Stimulated activated CD8-positive, alpha-beta memory T cell treated with anti-CD3 and anti-CD28 coated beads, Interleukin-7, amount 100 ng/mL, for 24 hours (primary cell): ENCODE measurements around the gene C19orf47.

ENCODE experiments used
- DNase-seq: peaks from one replicate; pipeline ENCODE4 v3.0.0-alpha.2; 2020; ENCODE audit warnings: low read depth

Gene C19orf47

GRCh38 chr19:40314656-40315055 is 33.5 kb downstream of the C19orf47 start:
- no peak for DNase-seq

DNA sequence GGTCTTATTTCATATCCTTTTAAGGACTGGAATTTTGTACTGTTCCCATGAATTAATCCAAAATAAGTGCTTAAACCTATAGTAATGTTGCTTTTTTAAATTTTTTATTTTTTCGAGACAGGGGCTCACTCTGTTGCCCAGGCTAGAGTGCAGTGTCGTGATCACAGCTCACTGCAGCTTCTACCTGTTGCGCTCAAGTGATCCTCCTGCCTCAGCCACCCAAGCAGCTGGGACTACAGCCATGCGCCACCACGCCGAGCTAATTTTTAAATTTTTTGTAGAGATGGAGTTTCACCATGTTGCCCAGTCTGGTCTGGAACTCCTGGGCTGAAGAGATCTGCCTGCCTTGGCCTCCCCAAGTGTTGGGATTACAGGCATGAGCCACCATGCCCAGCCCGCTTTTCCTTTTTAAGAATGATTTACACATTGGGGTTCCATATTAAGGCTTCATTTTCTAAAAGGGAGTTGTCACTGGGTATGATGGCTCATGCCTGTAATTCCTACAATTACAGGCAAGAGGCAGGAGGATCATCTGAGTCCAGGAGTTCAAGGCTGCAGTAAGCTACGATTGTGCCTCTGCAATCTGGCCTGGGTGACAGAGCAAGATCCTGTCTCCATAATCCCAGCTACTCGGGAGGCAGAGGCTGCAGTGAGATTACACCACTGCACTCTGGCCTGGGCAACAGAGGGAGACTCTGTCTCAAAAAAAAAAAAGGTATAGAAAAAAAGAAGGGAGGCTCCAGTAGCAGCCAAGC is 34.8 kb downstream of the C19orf47 start:
- DNase-seq = no peak

DNA sequence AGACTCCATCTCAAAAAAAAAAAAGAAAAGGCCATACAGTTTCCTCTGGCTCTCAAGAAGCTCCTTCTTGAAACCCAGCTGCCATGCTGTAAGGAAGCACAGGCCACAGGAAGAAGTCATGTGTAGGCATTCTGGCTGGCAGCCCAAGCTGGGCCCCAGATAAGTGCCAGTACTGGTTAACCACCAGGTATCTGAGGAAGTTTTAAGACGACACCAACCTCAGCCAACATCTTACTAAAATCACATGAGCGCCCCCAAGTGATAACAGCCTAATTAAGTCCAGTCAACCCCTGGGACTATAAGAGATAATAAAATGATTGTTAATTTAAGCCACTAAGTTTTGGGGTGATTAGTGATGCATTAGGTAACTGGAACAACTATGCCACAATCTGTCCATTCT is 35.7 kb downstream of the C19orf47 start:
- DNase-seq = no peak

- DNase-seq = no peak
Measured at GRCh38 chr19:40309666-40310065, 38.5 kb downstream of the C19orf47 start.

DNA sequence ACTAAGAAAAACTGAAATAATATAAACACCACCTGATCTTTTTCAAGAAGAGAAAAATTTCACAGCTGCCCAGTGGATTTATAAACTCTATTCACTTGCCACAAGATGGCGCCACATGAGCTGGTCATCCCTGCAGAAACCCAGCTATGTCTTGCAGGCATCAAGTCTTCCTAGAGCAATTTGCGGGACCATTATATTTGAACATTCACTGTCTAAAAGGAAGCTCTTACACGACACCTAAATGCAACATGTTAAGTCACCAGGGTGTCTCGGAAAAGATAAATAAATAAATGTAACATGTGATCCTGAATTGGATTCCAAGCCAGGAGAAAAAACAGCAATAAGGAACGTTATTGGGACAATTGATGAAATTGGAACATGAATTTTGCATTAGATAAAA is 42.8 kb downstream of the C19orf47 start:
- DNase-seq = peak; percentile 31

DNA sequence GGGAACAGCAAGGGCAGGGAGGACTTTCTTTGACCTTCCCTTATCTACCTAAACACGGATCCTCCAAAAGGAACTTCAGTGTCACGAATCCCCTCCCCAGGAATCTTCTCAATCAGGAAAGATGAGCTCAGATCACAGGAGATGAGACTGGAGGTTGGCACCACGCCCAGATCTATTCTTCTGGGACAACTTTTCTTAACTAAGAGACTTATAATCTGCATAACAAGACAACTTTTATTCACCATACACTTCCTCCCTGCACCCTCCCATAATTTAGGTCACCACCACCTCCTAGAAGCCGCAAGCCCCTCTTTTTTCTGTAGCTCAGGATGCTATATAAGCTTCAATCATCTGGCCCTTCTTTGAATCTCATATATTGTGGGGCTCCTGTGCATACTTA is 43.9 kb downstream of the C19orf47 start:
- no peak for DNase-seq

DNA sequence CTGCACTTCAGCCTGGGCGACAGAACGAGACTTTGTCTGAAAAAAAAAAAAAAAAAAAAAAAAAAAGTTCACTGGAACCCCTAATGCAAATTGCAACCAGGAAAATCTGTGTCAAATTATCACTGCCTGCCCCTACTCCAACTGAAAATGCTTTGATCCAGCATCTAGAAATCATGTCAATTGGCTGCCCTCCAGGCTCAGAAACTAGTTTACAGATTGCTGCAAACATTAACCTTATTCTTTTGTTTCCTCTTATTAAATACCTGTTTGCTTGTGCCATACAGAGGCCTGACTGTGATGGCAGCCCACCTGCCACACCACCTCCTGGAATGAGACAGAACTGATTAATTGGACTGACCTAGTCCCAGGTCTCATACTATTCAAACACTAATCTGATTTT is 44.4 kb downstream of the C19orf47 start:
- no peak for DNase-seq

DNA sequence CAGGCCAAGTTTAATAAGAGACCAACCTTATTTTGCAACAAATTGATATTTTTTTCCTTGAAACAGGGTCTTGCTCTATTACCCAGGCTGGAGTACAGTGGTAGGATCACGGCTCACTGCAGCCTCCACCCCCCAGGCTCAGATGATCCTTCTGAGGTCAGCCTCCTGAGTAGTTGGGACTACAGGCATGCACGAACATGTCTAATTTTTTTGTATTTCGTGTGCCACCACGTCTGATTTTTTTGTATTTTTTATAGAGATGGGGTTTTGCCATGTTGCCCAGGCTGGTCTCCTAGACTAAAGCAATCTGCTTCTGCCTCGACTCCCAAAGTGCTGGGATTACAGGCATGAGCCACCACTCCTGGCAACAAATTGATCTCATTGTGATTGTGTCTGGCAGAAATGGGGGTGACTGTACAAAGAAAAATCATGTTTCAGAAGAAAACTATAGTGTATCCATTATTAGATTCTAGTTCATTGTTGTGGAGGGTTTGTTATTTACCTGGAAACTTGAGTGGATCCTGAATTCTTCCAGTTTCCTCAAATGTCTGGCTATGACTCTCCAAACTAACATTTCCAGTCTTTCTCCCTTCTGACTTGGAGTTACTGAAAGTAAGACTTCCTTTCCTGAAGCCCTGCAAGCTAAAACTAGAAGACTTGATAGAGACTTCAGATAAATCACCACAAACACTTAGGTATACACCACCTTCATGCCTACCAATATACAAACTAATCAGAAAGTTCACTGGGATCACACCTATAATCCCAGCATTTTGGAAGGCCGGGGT is 45.8 kb downstream of the C19orf47 start:
- DNase-seq = no peak

DNA sequence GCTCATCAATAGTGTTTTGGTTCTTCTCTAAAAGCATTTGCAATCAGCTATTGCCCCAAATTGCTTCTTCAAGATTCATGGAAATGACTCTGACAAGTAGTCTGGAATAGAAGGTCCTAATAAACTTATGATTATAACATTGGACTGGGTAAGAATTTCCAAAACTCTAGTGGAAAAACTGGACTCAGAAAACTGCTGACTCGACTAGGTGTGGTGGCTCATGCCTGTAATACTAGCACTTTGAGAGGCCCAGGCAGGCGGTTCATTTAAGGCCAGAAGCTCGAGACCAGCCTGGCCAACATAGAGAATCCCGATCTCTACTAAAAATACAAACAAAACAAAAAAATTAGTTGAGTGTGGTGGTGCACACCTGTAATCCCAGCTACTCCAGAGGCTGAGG is 47.5 kb downstream of the C19orf47 start:
- DNase-seq = no peak

GRCh38 chr19:40298026-40298425 is 50.2 kb downstream of the C19orf47 start:
- no peak for DNase-seq

GRCh38 chr19:40294560-40294959 is 53.6 kb downstream of the C19orf47 start:
- no peak for DNase-seq

- no peak for DNase-seq
Measured at GRCh38 chr19:40286971-40287421, 61.2 kb downstream of the C19orf47 start.

- no peak for DNase-seq
Measured at GRCh38 chr19:40286235-40286970, 61.8 kb downstream of the C19orf47 start.

DNA sequence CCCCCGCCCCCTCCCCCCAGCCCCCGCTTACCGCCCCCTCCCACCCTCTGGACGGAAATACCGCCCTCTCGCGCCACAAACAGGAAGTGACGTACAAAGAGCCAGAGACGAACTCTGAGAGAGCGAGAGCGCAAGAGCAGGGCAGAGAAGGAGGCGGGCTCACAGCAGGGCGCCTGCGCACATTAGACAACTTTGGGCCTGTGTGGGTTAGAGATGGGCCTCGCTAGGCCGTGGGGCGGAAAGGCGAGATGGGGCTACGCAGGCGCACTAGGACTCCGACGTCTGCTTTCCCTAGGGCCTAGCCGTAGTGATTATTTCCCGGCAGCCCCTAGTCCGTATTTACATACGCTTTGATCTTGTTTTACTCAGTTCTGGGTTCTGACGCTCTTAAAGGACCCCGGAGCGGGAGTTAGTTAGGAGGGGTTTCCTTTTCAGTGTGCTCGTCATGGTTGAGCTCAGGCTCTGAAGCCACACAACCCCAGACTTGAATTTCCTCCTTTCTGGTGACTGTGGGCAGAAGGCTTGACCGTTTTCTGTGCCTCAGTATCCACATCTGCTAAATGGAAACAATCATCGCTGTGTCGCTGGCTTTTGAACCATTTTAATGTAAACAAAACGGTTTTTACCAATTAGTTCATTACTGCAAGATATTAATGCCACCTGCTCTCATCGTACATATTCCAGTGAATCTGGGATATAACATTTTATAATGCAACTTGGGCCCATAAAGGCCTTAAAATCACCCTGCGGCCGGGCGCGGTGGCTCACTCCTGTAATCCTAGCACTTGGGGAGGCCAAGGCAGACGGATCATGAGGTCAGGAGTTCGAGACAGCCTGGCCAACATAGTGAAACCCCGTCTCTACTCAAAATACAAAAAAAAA is 62.6 kb downstream of the C19orf47 start:
- peak; percentile 93 for DNase-seq

DNA sequence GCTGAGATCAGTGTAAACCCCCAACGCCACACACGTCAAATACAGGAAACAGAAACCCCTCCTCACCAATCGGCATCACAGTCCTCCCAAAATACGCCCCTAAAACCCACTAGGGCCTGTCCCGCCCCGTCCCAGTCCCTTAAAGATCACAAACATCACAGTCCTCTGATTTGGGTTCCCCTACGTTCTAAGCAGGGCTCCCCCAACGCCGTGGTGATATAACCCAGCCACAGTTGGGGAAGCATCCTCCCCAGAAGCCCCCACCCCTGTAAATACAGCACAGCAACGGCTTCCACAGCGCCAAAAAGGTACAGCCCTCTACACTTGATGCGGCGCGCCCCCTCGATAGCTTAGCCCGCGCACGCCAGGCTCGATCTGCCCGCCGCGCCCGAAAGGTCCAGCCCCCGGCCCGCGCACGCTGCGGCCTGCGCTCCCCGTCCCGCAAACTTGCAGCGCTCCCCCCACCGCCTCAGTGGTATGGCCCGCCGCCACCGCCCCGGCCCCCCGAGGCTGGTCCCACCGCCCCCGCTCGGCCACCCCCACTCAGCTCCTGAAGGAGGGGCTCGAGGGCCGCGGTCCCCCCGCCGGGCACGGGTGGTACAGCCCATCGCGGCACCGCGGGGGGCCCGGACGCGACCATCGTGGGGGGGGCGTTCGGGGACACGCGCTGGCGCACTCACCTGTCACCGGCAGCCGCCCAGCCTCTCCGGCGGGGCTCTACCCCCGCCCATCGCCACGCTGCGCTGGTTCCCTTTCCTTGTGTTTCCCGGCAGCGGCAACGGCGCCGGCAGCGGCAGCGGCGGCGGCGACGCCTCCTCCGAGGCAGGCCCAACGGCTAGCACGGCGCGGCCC is 63.5 kb downstream of the C19orf47 start, which contains the start of gene AKT2:
Gene AKT2, minus strand, starts transcription at position 845 of the 852 bp plus-strand sequence. CDS start 20,078 bp downstream, outside the sequence.
- peak; percentile 38 for DNase-seq

DNA sequence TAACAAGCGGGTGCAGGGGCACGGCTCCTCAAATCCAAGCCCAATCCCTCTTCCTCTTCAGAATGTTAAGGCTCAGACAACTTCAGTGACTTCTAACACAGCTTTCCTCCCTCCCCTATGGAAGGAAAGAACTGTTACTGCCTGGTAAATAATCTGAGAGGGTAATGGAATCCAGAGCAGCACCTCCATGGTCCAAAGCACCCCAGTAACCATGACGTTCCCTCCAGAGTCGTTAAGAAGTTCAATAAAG is 64.0 kb downstream of the C19orf47 start:
- no peak for DNase-seq

- no peak for DNase-seq
Measured at GRCh38 chr19:40283414-40284250, 64.6 kb downstream of the C19orf47 start.

DNA sequence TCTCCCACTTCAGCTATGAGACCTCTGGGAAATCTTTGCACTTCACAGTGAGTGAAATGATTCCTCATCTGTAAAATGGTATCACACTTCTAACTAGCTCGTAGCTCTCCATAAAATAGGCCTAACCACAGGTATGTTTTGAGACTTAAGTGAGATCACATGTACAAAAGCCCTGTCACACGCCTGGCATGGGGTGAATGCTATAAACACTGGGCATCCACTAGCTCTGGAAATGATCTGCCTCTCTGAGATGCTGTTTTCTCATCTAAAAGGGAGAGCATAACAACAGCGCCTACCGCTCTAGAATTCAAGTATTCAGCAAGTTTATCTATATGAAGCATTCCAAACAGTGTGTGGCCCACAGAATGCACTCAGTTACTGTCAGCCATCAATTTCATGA is 65.3 kb downstream of the C19orf47 start:
- DNase-seq = no peak

- DNase-seq = no peak
Measured at GRCh38 chr19:40282209-40282580, 66.0 kb downstream of the C19orf47 start.
